Measurements from ENCODE around the gene RFC1.

DNA sequence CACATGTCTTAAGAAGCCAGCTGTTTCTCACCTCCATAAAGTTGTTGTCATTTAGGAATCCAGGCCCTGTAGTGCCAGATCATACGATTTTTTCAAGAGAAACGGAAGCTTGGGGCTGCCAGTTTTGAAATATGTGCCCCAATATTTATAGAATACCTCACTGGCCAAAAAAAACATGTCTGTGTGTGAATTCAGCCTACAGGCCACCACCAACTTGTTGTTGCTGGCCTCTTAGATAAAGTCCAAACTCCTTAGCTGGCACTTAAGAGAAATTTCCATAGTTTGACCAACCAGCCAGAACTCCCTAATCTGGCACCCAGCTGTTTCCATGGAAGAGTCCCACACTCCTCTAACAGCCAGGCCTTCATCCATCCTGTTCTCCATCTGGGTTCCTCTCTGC, 109.7 kb downstream of the RFC1 start:
- TF ChIP-seq SMC3 (conservative IDR thresholded peaks at IDR 0.05; ENCODE audit: poor library complexity) (no peak), EP300 (conservative IDR thresholded peaks at IDR 0.05; ENCODE audit: poor library complexity, severe bottlenecking) (no peak), TAF1 (IDR thresholded peaks at IDR 0.05; ENCODE audit: low read depth) (no peak), RAD21 (conservative IDR thresholded peaks at IDR 0.05) (no peak), REST (IDR thresholded peaks at IDR 0.05; ENCODE audit: borderline replicate concordance) (no peak), EZH2 (IDR thresholded peaks at IDR 0.05; ENCODE audit: borderline replicate concordance, insufficient read depth, low read length, poor library complexity, severe bottlenecking) (no peak), POLR2AphosphoS5 (IDR thresholded peaks at IDR 0.05) (no peak), MXI1 (conservative IDR thresholded peaks at IDR 0.05; ENCODE audit: poor library complexity, severe bottlenecking) (no peak)
- TF ChIP-seq, protein P1, sequence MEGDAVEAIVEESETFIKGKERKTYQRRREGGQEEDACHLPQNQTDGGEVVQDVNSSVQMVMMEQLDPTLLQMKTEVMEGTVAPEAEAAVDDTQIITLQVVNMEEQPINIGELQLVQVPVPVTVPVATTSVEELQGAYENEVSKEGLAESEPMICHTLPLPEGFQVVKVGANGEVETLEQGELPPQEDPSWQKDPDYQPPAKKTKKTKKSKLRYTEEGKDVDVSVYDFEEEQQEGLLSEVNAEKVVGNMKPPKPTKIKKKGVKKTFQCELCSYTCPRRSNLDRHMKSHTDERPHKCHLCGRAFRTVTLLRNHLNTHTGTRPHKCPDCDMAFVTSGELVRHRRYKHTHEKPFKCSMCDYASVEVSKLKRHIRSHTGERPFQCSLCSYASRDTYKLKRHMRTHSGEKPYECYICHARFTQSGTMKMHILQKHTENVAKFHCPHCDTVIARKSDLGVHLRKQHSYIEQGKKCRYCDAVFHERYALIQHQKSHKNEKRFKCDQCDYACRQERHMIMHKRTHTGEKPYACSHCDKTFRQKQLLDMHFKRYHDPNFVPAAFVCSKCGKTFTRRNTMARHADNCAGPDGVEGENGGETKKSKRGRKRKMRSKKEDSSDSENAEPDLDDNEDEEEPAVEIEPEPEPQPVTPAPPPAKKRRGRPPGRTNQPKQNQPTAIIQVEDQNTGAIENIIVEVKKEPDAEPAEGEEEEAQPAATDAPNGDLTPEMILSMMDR (IDR thresholded peaks at IDR 0.05; ENCODE audit: poor library complexity, severe bottlenecking) = no peak

Measured in neural cell (in vitro differentiated cells).